ENCODE data around the gene FANCC.

Gene FANCC

DNA sequence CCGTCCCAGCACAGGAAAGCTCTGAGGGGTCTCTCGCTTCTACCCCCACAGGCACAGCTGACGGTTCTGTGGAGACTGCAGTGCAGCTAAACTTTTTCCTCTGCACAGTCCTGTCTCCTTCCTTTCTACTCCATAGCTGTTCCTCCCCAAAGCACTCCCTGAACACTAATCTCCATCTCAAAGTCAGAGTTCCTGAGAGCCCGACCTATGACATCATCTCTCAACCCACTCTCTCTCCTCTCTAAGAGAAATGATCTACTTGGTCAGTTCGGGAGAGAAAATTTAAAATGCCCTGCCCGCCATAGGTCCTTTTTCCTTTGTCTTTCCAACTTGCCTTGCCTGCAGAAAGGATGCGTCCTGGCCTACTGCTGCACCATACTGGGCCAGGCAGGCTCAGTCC is 90.6 kb downstream of the FANCC start:
- Histone ChIP-seq H3K79me2 (ENCODE audit: insufficient read depth, low read length) (no peaks in the 10 kb centered on the region), H3K4me3 (ENCODE audit: low read depth in 1 of 2, low read length in 2 of 2) (no peak overlapping the region), H3K4me1 (ENCODE audit: insufficient read depth, low read length) (no peaks in the 10 kb centered on the region), H4K20me1 (ENCODE audit: insufficient read depth, low read length) (no peaks in the 10 kb centered on the region), H3K9me3 (ENCODE audit: insufficient read depth, low read length, severe bottlenecking) (no peaks in the 10 kb centered on the region), H2AFZ (ENCODE audit: low read depth, low read length) (no peak overlapping the region), H3K27me3 (ENCODE audit: insufficient read depth, low read length, poor library complexity) (no peaks in the 10 kb centered on the region), H3K36me3 (ENCODE audit: insufficient read depth, low read length) (no peaks in the 10 kb centered on the region), H3K9ac (ENCODE audit: low read depth, low read length) (no peak overlapping the region), H3K4me2 (ENCODE audit: insufficient read depth, low read length) (no peak overlapping the region), H3K27ac (ENCODE audit: low read length) (no peak overlapping the region)
- no peak for TF ChIP-seq EZH2 (IDR thresholded peaks at IDR 0.05; ENCODE audit: borderline replicate concordance, low read depth, low read length, severe bottlenecking)
- TF ChIP-seq CTCF (IDR thresholded peaks at IDR 0.05; ENCODE audit: borderline replicate concordance, extremely low read depth, low read length, poor library complexity, severe bottlenecking): no peak
- DNase-seq: no peak
- ATAC-seq (ENCODE audit: insufficient read depth, low read depth): no peak

DNA sequence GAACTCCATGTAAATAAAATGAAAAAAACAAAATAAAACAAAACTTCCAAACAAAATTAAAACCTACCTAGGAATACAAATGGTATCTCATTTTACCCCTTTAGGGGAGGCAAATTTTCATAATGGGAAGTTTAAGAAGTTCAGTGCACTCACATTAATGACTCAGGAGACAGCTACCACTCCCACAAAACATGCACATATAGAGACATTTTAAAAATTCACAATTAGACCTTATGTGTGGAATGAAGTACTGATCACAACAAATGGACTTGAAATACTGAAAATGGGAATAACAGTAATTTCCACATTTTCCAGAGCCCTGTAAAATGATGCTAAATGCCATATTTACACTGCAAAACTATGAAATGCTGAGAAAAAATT is 91.8 kb downstream of the FANCC start:
- ATAC-seq (ENCODE audit: insufficient read depth, low read depth) (no peak), DNase-seq (no peak)
- H3K4me2 ChIP-seq (ENCODE audit: insufficient read depth, low read length): no peak overlapping the region
- no peak overlapping the region for H3K9ac ChIP-seq (ENCODE audit: low read depth, low read length)
- H3K4me1 ChIP-seq (ENCODE audit: insufficient read depth, low read length): no peaks in the 10 kb centered on the region
- H3K27me3 ChIP-seq (ENCODE audit: insufficient read depth, low read length, poor library complexity): no peaks in the 10 kb centered on the region
- TF ChIP-seq CTCF (IDR thresholded peaks at IDR 0.05; ENCODE audit: borderline replicate concordance, extremely low read depth, low read length, poor library complexity, severe bottlenecking) (no peak), EZH2 (IDR thresholded peaks at IDR 0.05; ENCODE audit: borderline replicate concordance, low read depth, low read length, severe bottlenecking) (no peak)
- no peaks in the 10 kb centered on the region for H3K9me3 ChIP-seq (ENCODE audit: insufficient read depth, low read length, severe bottlenecking)
- no peak overlapping the region for H3K27ac ChIP-seq (ENCODE audit: low read length)
- no peaks in the 10 kb centered on the region for H3K36me3 ChIP-seq (ENCODE audit: insufficient read depth, low read length)
- H3K4me3 ChIP-seq (ENCODE audit: low read depth in 1 of 2, low read length in 2 of 2): no peak overlapping the region
- no peaks in the 10 kb centered on the region for H3K79me2 ChIP-seq (ENCODE audit: insufficient read depth, low read length)
- H2AFZ ChIP-seq (ENCODE audit: low read depth, low read length): no peak overlapping the region
- no peaks in the 10 kb centered on the region for H4K20me1 ChIP-seq (ENCODE audit: insufficient read depth, low read length)

- DNase-seq (no peak), ATAC-seq (ENCODE audit: insufficient read depth, low read depth) (no peak)
- H3K27ac ChIP-seq (ENCODE audit: low read length): no peak overlapping the region
- H3K9me3 ChIP-seq (ENCODE audit: insufficient read depth, low read length, severe bottlenecking): no peaks in the 10 kb centered on the region
- no peaks in the 10 kb centered on the region for H3K79me2 ChIP-seq (ENCODE audit: insufficient read depth, low read length)
- TF ChIP-seq EZH2 (IDR thresholded peaks at IDR 0.05; ENCODE audit: borderline replicate concordance, low read depth, low read length, severe bottlenecking) (no peak), CTCF (IDR thresholded peaks at IDR 0.05; ENCODE audit: borderline replicate concordance, extremely low read depth, low read length, poor library complexity, severe bottlenecking) (no peak)
- H3K27me3 ChIP-seq (ENCODE audit: insufficient read depth, low read length, poor library complexity): no peaks in the 10 kb centered on the region
- no peak overlapping the region for H3K4me3 ChIP-seq (ENCODE audit: low read depth in 1 of 2, low read length in 2 of 2)
- H3K4me1 ChIP-seq (ENCODE audit: insufficient read depth, low read length): no peaks in the 10 kb centered on the region
- no peaks in the 10 kb centered on the region for H3K36me3 ChIP-seq (ENCODE audit: insufficient read depth, low read length)
- H2AFZ ChIP-seq (ENCODE audit: low read depth, low read length): no peak overlapping the region
- no peak overlapping the region for H3K9ac ChIP-seq (ENCODE audit: low read depth, low read length)
- no peak overlapping the region for H3K4me2 ChIP-seq (ENCODE audit: insufficient read depth, low read length)
- H4K20me1 ChIP-seq (ENCODE audit: insufficient read depth, low read length): no peaks in the 10 kb centered on the region
Measured at GRCh38 chr9:95225076-95225725, 92.3 kb downstream of the FANCC start.

All from DND-41 (cell line).